ENCODE data around the gene CEL. TPM values are rescaled to one million over a fixed set of nuclear protein-coding genes. Genes with fewer than 3 reads are reported as not detected.
"Not testable (repeated sequence)": the region's sequence is repeated elsewhere in the genome, so short reads cannot be mapped to it uniquely, and the experiment has no call there.

The CEL gene
- total RNA-seq, 1 experiment from 2014 or later = 1.0 TPM

GRCh38 chr9:133046900-133047295 is 14.9 kb upstream of the CEL start:
- no peak for DNase-seq (ENCODE audit: low spot score)

- DNase-seq (ENCODE audit: low spot score) = no peak
Observed at GRCh38 chr9:133048595-133048994, 13.2 kb upstream of the CEL start.

- DNase-seq (ENCODE audit: low spot score) = no peak
Observed at GRCh38 chr9:133049043-133049442, 12.7 kb upstream of the CEL start.

- DNase-seq (ENCODE audit: low spot score) = no peak
Observed at GRCh38 chr9:133050142-133050541, 11.6 kb upstream of the CEL start.

- no peak for DNase-seq (ENCODE audit: low spot score)
Observed at GRCh38 chr9:133050781-133051180, 11.0 kb upstream of the CEL start.

- no peak for DNase-seq (ENCODE audit: low spot score)
Observed at GRCh38 chr9:133051281-133051900, 10.4 kb upstream of the CEL start.

- no peak for DNase-seq (ENCODE audit: low spot score)
Observed at GRCh38 chr9:133051966-133052539, 9.7 kb upstream of the CEL start.

- no peak for DNase-seq (ENCODE audit: low spot score)
Observed at GRCh38 chr9:133054194-133054890, 7.4 kb upstream of the CEL start.

GRCh38 chr9:133054966-133055365 is 6.8 kb upstream of the CEL start:
- peak; percentile 79 for DNase-seq (ENCODE audit: low spot score)

- DNase-seq (ENCODE audit: low spot score) = no peak
Observed at GRCh38 chr9:133055788-133056420, 5.9 kb upstream of the CEL start.

GRCh38 chr9:133056533-133056932 is 5.2 kb upstream of the CEL start:
- DNase-seq (ENCODE audit: low spot score) = no peak

- DNase-seq (ENCODE audit: low spot score) = no peak
Observed at GRCh38 chr9:133057006-133057405, 4.8 kb upstream of the CEL start.

- DNase-seq (ENCODE audit: low spot score) = no peak
Observed at GRCh38 chr9:133057553-133057952, 4.2 kb upstream of the CEL start.

GRCh38 chr9:133058071-133058470 is 3.7 kb upstream of the CEL start:
- DNase-seq (ENCODE audit: low spot score) = no peak

- DNase-seq (ENCODE audit: low spot score) = no peak
Observed at GRCh38 chr9:133058550-133059320, 3.0 kb upstream of the CEL start.

- no peak for DNase-seq (ENCODE audit: low spot score)
Observed at GRCh38 chr9:133059623-133060022, 2.2 kb upstream of the CEL start.

GRCh38 chr9:133060417-133060841 is 1.4 kb upstream of the CEL start:
- DNase-seq (ENCODE audit: low spot score) = no peak

- DNase-seq (ENCODE audit: low spot score) = not testable (repeated sequence)
Observed at GRCh38 chr9:133061019-133061763, 590 bp upstream of the CEL start.

- not testable (repeated sequence) for DNase-seq (ENCODE audit: low spot score)
Observed at GRCh38 chr9:133062569-133062968, 788 bp downstream of the CEL start.

GRCh38 chr9:133063159-133063499 is 1.3 kb downstream of the CEL start:
- DNase-seq (ENCODE audit: low spot score) = no peak

GRCh38 chr9:133063500-133064231 is 1.9 kb downstream of the CEL start:
- no peak for DNase-seq (ENCODE audit: low spot score)

All from A172 (cell line).